ENCODE results near the gene ITGB1BP2. TPM values are rescaled to one million over a fixed set of nuclear protein-coding genes. Genes with fewer than 3 reads are reported as not detected.
"Not testable (repeated sequence)": the region's sequence is repeated elsewhere in the genome, so short reads cannot be mapped to it uniquely, and the experiment has no call there.

The ITGB1BP2 gene
- total RNA-seq, 4 donors from 2014 or later: 2.4 to 17.1 (median 5.4) TPM

- in situ Hi-C loops (cut with MboI; ENCODE audit: low sequenced_read_pairs in 4 of 4) (loop anchor here in 2 of 4 donors (25.0 kb wide), 1 partner anchor 108 kb away; the partner anchor contains the start of gene TAF1 (in 2 of the 2)), intact Hi-C loops (cut with DNase I; ENCODE audit: low total_unique reads) (loop anchor here (1.0 to 5.0 kb wide), 3 partner anchors 72 to 187 kb away; partner anchors contain the start of genes SNX12 and TAF1)
- Histone ChIP-seq H3K27ac (peak within 1 kb of the TSS; percentile 88 to 94 (median 94)), H3K4me3 (peak within 1 kb of the TSS; percentile 69 to 85 (median 82)), H3K4me1 (peaks cover 0 to 8% of the 10 kb centered on the region in 2 donors), H3K9me3 (no peaks in the 10 kb centered on the region), H3K27me3 (no peaks in the 10 kb centered on the region), H3K36me3 (no peaks in the 10 kb centered on the region)
- ATAC-seq (peak; percentile 83 to 90), DNase-seq (peak; percentile 73 to 85)
- TF ChIP-seq POLR2A (IDR thresholded peaks at IDR 0.05): peak; percentile 48 to 53
- peak in 1 of 5 experiments; percentile 22 for TF ChIP-seq CTCF (IDR thresholded peaks at IDR 0.05 in 4 of 5, conservative IDR thresholded peaks at IDR 0.05 in 1 of 5)
Observed at GRCh38 chrX:71254092-71254963, 47.2 kb upstream of the ITGB1BP2 start, which contains the start of gene ZMYM3. Gene ZMYM3, minus strand, starts transcription at chrX:71254140. Its CDS starts 885 bp downstream, at chrX:71253255.

- Histone ChIP-seq H3K4me3 (no peak overlapping the region), H3K27ac (peak overlapping the region in 2 of 4 donors; percentile 94), H3K27me3 (no peaks in the 10 kb centered on the region), H3K4me1 (peaks cover 0 to 8% of the 10 kb centered on the region in 2 donors), H3K9me3 (no peaks in the 10 kb centered on the region), H3K36me3 (no peaks in the 10 kb centered on the region)
- no peak for DNase-seq
- no peak for ATAC-seq
- intact Hi-C loops (cut with DNase I; ENCODE audit: low total_unique reads) (no loop called here), in situ Hi-C loops (cut with MboI; ENCODE audit: low sequenced_read_pairs in 4 of 4) (loop anchor here in 2 of 4 donors (25.0 kb wide), 1 partner anchor 106 kb away; the partner anchor contains the start of gene TAF1 (in 2 of the 2))
- TF ChIP-seq POLR2A (IDR thresholded peaks at IDR 0.05): no peak
- TF ChIP-seq CTCF (IDR thresholded peaks at IDR 0.05 in 4 of 5, conservative IDR thresholded peaks at IDR 0.05 in 1 of 5): no peak
Observed at GRCh38 chrX:71256051-71256450, 45.5 kb upstream of the ITGB1BP2 start.

GRCh38 chrX:71256856-71257255, 44.7 kb upstream of the ITGB1BP2 start:
- TF ChIP-seq POLR2A (IDR thresholded peaks at IDR 0.05): no peak
- TF ChIP-seq CTCF (IDR thresholded peaks at IDR 0.05 in 4 of 5, conservative IDR thresholded peaks at IDR 0.05 in 1 of 5): no peak
- Histone ChIP-seq H3K4me1 (peaks cover 0 to 8% of the 10 kb centered on the region in 2 donors), H3K27ac (no peak overlapping the region), H3K4me3 (no peak overlapping the region), H3K27me3 (no peaks in the 10 kb centered on the region), H3K36me3 (no peaks in the 10 kb centered on the region), H3K9me3 (no peaks in the 10 kb centered on the region)
- in situ Hi-C loops (cut with MboI; ENCODE audit: low sequenced_read_pairs in 4 of 4) (loop anchor here in 2 of 4 donors (25.0 kb wide), 1 partner anchor 105 kb away; the partner anchor contains the start of gene TAF1 (in 2 of the 2)), intact Hi-C loops (cut with DNase I; ENCODE audit: low total_unique reads) (no loop called here)
- no peak for ATAC-seq
- DNase-seq: no peak

GRCh38 chrX:71268624-71269023, 32.9 kb upstream of the ITGB1BP2 start:
- H3K4me3 ChIP-seq; ATAC-seq; H3K4me1 ChIP-seq; H3K9me3 ChIP-seq; H3K27me3 ChIP-seq; H3K27ac ChIP-seq; DNase-seq; intact Hi-C loops (cut with DNase I; ENCODE audit: low total_unique reads); H3K36me3 ChIP-seq: not testable (repeated sequence)
- in situ Hi-C loops (cut with MboI; ENCODE audit: low sequenced_read_pairs in 4 of 4): loop anchor here in 2 of 4 donors (25.0 kb wide), 1 partner anchor 94 kb away; the partner anchor contains the start of gene TAF1 (in 2 of the 2)
